ENCODE data around the gene PIP.

DNA sequence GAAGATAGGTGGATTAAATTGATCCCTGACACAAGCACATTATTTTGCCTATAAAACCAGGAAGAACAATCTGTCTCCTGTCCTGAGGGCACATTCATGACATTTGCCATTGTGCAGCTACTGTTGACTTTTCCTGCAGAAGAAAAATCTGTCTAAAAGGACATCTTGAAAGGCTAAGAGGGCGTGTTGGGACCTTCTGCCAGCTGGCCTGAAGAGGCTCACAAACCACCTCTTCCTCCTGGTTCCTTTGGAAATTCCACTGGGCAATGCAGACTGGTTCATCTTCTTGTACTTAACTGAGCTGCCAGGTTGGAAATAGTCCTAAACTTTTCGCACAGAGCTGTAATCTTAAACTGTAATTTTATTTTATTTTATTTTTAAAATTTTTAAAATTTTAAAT, 35.7 kb upstream of the PIP start:
- TF ChIP-seq GATA2 (IDR thresholded peaks at IDR 0.05; ENCODE audit: low read depth, low read length), result no peak
- TF ChIP-seq GATA3 (IDR thresholded peaks at IDR 0.05; ENCODE audit: low read depth, low read length), result no peak

All from SH-SY5Y (cell line).